Testis (tissue), 3 donors: ENCODE data around the gene NUP50. TPM values are rescaled to one million over a fixed set of nuclear protein-coding genes. Genes with fewer than 3 reads are reported as not detected.
"Not testable (repeated sequence)": the region's sequence is repeated elsewhere in the genome, so short reads cannot be mapped to it uniquely, and the experiment has no call there.

ENCODE experiments used
- DNase-seq: peaks from one replicate; pipeline ENCODE4 v3.0.0-alpha.2; 2019
- H3K27ac ChIP-seq, 2 donors: fragments of 200-600 bp; sonication (generic); one replicate each; pipeline ENCODE4 v1.5.1; 2019
- H3K27me3 ChIP-seq: fragments of 200-600 bp; sonication (generic); one replicate; pipeline ENCODE4 v1.5.1; 2019
- H3K36me3 ChIP-seq: fragments of 200-600 bp; sonication (generic); one replicate; pipeline ENCODE4 v1.5.1; 2017; ENCODE audit warnings: low read depth; ENCODE audit errors: missing control alignments
- H3K4me1 ChIP-seq: fragments of 200-600 bp; sonication (generic); one replicate; pipeline ENCODE4 v1.5.1; 2019
- H3K4me3 ChIP-seq, 2 donors: fragments of 200-600 bp; sonication (generic); one replicate each; pipeline ENCODE4 v1.5.1; 2017 to 2019
- H3K9me3 ChIP-seq: fragments of 200-600 bp; sonication (generic); one replicate; pipeline ENCODE4 v1.5.1; 2017
- CTCF ChIP-seq, 3 experiments: fragments of 450-650 bp in 2 of 3; fragments of 200-600 bp in 1 of 3; sonication (generic) in 1 of 3; IDR thresholded peaks; one replicate each; pipeline ENCODE4 v1.5.1; 2016 to 2019; ENCODE audit warnings: antibody characterized with exemption in 3 of 3, mild to moderate bottlenecking in 2 of 3, moderate library complexity in 1 of 3
- POLR2A ChIP-seq: fragments of 450-650 bp; IDR thresholded peaks from one replicate; pipeline ENCODE4 v1.6.1; 2017; ENCODE audit warnings: antibody characterized with exemption, mild to moderate bottlenecking, moderate library complexity
- WGBS, 2 donors: methylation state at CpG; one replicate each; pipeline ENCODE4 v1.1.5; 2018; 5-methylcytosine and 5-hydroxymethylcytosine counted together
- intact Hi-C: fragments of 100-400 bp; cut with DNase I; formaldehyde crosslinking; loops from one replicate; pipeline ENCODE4 v1.15.1; 2023; ENCODE audit warnings: low total_unique reads
- polyA plus RNA-seq: library from polyadenylated mRNA; stranded (reverse); fragments of 350-450 nt; fragmentation: Illumina TruSeq; extraction: RNeasy Lipid Tissue Mini Kit (QIAGEN cat#74804); gene quantifications from one replicate; pipeline ENCODE4 v1.2.3, GENCODE V29; 2014; ENCODE audit warnings: low read depth, low replicate concordance; ENCODE audit not compliant: insufficient read depth
- total RNA-seq, 2 donors: library from RNA; depleted of rRNA; stranded (reverse); fragments of >200 nt; gene quantifications; one replicate each; pipeline ENCODE4 v1.2.3, GENCODE V29; 2016

Gene NUP50
- total and polyA plus RNA-seq, 3 donors from 2014 or later = 66.2 to 120 (median 119) TPM

- no peaks in the 10 kb centered on the region for H3K9me3 ChIP-seq
- H3K4me3 ChIP-seq = no peak overlapping the region
- intact Hi-C loops = no loop called here
- no peaks in the 10 kb centered on the region for H3K36me3 ChIP-seq
- WGBS, 2 donors = 59 to 65% methylated on average over 4 of the region's 4 CpGs
- H3K27me3 ChIP-seq = no peaks in the 10 kb centered on the region
- TF ChIP-seq POLR2A = no peak
- no peak for TF ChIP-seq CTCF (IDR thresholded peaks at IDR 0.05)
- peak; percentile 7 for DNase-seq
- H3K27ac ChIP-seq = peak overlapping the region in 1 of 2 donors; percentile 15
- H3K4me1 ChIP-seq = peaks cover 26% of the 10 kb centered on the region
Measured at GRCh38 chr22:45190202-45190872, 26.6 kb downstream of the NUP50 start.

- H3K9me3 ChIP-seq, H3K4me3 ChIP-seq, H3K36me3 ChIP-seq, intact Hi-C loops, H3K27me3 ChIP-seq, H3K27ac ChIP-seq: not testable (repeated sequence)
- DNase-seq = peak; percentile 13
- 72 to 91% methylated on average over 9 of the region's 9 CpGs for WGBS, 2 donors
- peaks cover 26% of the 10 kb centered on the region for H3K4me1 ChIP-seq
Measured at GRCh38 chr22:45191746-45192145, 28.0 kb downstream of the NUP50 start.

GRCh38 chr22:45192701-45193187 is 29.0 kb downstream of the NUP50 start:
- Histone ChIP-seq H3K4me1 (peaks cover 26% of the 10 kb centered on the region), H3K9me3 (no peaks in the 10 kb centered on the region), H3K36me3 (no peaks in the 10 kb centered on the region), H3K4me3 (no peak overlapping the region), H3K27ac (peak overlapping the region in 1 of 2 donors; percentile 43), H3K27me3 (no peaks in the 10 kb centered on the region)
- peak; percentile 88 for DNase-seq
- TF ChIP-seq CTCF (IDR thresholded peaks at IDR 0.05) (no peak), POLR2A (no peak)
- 37 to 51% methylated on average over 8 to 13 of the region's 13 CpGs for WGBS, 2 donors
- intact Hi-C loops = no loop called here

GRCh38 chr22:45194686-45195085 is 31.0 kb downstream of the NUP50 start:
- no peak for DNase-seq
- TF ChIP-seq POLR2A = no peak
- no peak for TF ChIP-seq CTCF (IDR thresholded peaks at IDR 0.05)
- Histone ChIP-seq H3K27me3 (no peaks in the 10 kb centered on the region), H3K4me1 (peaks cover 26% of the 10 kb centered on the region), H3K27ac (no peak overlapping the region), H3K9me3 (no peaks in the 10 kb centered on the region), H3K4me3 (no peak overlapping the region), H3K36me3 (no peaks in the 10 kb centered on the region)
- 93 to 97% methylated on average over 17 of the region's 17 CpGs for WGBS, 2 donors
- intact Hi-C loops = no loop called here

- WGBS, 2 donors = 89 to 95% methylated on average over 5 to 7 of the region's 7 CpGs
- Histone ChIP-seq H3K4me1 (peaks cover 19% of the 10 kb centered on the region), H3K27me3 (no peaks in the 10 kb centered on the region), H3K27ac (no peak overlapping the region), H3K9me3 (no peaks in the 10 kb centered on the region), H3K4me3 (no peak overlapping the region), H3K36me3 (no peaks in the 10 kb centered on the region)
- TF ChIP-seq CTCF (IDR thresholded peaks at IDR 0.05) (no peak), POLR2A (no peak)
- intact Hi-C loops = no loop called here
- DNase-seq = no peak
Measured at GRCh38 chr22:45195616-45196015, 31.9 kb downstream of the NUP50 start.
